ENCODE data around the gene KIAA0930. TPM values are rescaled to one million over a fixed set of nuclear protein-coding genes. Genes with fewer than 3 reads are reported as not detected.
"Not testable (repeated sequence)": the region's sequence is repeated elsewhere in the genome, so short reads cannot be mapped to it uniquely, and the experiment has no call there.

The KIAA0930 gene
- total RNA-seq, 1 donor from 2014 or later, result 93.1 TPM

DNA sequence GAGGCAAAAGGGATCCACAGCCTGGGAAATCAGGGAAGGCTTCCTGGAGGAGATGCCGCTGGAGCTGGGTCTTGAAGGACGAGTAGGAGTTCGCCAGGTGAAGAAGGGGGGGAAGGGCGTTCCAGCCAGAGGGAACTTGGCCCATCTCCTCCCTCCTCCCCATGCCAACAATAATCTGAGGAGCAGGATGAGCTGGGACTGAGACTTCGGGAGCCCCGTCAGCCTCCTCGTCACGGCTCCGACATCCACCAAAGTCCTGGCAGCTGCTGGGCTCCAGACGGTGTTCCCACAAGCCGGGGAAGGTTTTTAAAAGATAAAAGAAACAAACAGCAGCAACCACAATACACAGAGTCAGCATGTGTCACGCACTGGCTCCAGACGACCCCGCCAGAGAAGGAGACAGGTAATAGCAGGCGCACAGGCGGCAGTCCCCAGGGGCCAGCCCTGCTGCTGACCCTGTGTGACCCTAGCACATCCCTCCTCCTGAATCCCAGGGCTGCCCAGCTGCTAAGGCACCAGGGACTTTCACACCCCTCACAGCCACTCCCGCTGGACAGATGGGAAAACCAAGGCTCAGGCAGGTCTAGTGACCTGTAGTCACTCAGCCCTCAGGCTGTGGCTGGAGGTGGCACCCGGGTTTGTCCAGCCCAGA lies 39.7 kb downstream of the KIAA0930 start:
- no peak for DNase-seq (ENCODE audit: low spot score)

DNA sequence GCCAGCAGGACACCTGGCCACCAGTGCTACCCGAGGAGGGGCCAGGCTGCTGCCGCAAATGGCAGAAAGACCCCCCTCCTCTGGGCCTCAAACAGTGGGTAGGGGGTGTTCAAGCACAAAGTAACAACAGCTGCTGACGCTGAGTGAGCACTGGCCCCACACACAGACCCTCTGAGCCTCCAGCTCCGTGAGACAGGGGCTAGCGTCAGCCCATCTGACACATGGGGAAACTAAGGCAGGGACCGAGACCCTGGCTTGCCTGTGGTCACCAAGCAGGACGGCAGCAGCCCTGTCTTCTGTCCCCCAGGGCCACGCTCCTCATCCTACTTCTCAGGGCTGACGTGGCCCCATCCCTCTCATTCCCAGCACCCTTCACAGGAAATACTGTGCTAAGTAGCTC lies 40.5 kb downstream of the KIAA0930 start:
- DNase-seq (ENCODE audit: low spot score), result no peak

DNA sequence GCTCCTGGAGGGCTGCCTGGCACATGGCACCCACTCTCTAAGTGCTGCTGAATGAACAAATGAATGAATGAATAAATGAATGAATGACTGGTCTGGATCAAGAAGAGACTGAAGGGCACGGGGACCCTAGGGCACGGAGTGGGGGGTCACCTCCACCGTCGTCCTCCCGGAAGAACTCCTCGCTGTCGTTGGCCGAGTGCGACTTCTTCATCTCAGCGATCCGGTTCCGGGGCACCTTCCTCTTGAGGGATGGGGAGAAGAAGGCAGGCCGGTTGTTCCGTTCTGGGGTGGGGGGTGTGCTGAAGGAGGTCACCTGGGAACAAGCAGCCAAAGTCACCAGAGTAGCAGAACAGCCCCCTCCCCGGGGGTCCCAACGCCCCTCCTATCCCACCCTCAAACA lies 41.0 kb downstream of the KIAA0930 start:
- DNase-seq (ENCODE audit: low spot score), result no peak

DNA sequence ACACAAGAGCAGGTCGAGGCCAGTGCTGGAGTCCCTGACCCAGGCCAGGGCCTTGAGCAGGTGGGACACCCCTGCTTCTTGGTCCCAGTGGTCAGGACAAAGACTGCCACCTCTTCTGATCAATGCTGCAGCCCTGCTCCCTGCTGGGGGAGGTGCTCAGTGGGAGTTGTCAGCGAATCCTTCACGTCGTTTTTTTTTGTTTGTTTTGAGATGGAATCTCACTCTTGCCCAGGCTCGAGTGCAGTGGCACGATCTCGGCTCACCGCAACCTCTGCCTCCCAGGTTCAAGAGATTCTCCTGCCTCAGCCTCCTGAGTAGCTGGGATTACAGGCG lies 42.3 kb downstream of the KIAA0930 start:
- no peak for DNase-seq (ENCODE audit: low spot score)

DNA sequence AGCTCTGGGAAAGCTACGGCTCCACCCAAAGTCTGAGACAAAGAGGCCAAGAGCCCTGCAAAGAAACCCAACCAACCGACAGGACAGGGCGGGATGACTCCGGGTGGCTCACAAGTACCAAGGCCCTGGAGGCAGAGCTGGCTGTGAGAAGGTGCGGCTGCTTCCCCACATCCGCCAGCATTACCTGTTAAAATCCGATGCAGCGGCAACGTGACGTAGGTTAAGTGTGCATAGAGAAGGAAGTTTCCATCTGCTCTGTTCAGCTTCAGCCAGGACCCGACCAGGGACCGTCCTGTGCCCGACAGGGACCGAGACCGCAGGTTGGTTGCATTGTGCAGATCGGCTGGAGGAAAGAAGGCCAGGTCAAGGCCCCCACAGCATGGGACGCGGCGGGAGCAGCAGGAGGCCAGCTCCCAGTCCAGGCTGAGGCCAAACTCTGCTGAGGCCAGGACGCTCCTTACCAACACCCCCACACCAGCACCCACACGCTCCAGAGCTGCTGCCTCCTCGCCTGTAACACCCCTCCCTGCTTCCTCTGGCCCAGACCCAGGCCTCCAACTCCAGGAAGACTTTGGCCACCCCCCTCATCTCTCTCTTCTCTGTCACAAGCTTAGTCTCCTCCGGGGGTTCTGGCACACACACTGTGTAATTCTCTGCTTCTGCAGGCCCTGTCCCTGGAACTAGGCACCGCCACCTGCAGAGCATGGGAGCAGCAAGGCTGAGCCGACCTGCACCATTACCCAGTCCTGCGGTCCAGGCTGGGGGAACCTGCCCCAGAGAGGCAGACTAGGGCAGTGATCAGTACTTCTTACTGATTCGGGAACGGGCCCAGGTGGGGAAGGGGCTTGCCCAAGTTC lies 42.9 kb downstream of the KIAA0930 start:
- no peak for DNase-seq (ENCODE audit: low spot score)

DNA sequence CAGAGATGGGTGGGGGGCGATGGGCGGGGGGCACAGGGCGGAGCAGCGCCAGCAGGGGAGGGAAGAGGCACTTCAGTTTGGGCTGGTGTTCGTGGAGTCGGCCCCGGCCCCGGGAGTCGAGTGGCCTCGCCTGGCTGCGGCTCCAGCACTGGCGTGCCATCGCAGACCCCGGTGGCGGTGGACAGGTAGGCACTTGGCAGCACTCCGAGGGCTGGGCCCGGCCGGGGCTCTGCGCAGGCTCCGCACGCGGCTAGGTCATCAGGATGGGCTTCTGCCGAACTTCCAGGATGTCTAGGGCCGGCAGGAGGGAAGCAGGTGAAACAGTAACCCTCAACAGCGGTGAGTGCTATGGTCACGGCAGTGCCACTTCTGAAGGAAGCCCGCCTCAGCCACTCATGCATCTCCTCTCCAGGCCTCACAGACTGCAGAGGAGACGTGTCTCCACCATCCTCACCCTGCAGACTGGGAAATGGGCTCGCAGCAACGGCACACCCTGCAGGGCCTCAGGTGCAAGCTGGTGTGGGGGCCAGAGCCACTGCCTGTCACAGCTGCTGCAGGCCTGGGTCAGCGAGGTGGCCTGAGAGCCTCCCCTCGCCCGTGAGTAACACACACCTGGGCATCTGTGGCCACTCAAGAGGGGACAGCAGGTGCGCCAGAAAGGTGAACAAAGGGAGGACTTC lies 43.6 kb downstream of the KIAA0930 start:
- DNase-seq (ENCODE audit: low spot score), result no peak

DNA sequence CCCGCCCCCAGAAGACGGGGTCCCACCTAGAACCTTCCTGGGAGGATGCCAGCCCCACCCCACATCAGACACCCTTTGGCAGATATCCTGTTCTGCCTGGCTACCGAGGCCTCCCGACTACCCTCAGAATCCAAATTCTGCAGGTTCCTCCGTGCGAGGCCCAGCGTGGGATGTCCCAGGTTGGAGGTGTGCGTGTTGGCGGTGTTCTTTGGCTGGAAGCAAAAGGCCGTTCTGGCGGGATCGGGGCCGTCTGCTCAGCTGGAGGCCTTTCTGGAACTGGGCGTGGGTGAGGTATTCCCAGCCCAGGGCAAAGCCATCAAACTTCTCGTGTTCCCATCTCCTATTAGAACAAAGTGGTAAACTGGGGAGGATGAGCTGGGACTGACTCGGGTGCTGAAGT lies 44.4 kb downstream of the KIAA0930 start:
- no peak for DNase-seq (ENCODE audit: low spot score)

DNA sequence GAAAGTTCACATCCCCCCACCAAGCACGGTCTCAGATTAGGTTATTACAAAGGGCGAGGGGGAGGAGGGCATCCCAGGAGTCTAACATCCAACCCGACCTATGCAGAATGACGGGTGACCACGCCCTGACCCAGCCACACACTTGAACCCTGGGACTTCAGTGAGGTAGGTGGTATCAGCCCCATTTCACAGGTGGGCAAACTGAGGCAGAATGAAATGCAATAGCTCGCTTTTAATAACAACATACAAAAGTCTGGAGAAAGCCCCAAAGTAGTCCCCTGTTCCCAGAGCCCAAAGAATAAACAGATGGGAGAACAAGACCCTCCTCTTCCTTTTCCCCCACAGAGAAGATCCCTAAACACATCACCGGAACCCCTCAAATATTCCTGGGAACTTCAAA lies 45.1 kb downstream of the KIAA0930 start:
- no peak for DNase-seq (ENCODE audit: low spot score)

DNA sequence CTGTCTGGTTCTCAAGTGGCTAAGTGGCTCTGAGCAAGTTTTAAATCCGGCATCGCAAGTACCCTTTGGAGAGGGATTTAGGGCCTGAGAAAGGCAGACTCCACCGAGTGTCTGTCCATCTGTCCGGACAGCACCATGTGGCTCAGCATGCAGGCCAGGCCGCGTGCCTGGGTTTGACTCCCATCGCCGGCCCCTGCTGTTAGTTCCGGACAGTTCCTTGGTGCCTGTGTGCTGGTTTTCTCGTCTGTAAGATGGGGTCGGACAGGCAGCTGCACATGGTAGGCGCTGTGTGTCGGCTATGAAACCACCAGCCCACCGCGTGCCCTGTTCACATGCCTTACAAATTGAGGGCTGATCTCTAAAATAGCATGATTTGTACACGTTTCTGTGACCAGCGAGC lies 46.0 kb downstream of the KIAA0930 start:
- DNase-seq (ENCODE audit: low spot score), result no peak

DNA sequence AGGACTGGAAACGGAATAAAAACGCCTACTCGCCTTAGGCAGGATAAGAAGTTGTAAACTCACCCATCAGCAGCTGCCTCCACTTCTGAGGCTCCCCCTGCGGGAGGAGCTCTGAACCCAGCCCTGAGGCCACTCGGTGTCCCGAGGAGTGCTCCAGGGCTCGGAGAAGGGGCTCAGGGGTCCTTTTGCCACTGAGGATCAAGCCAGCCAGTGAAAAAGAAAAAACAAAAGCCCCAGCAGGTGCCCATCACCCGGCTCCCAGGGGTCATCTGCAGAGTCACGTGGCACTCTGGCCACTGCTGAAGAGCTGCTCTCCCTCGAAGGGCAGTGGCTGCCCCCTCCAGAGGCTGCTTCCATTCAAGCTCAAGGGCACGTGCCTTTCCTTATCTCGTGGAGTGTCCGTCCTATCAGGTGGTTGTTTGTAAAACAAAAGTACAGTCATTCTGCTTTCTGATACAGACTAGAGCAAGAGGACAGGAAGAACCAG lies 48.0 kb downstream of the KIAA0930 start:
- DNase-seq (ENCODE audit: low spot score), result no peak

DNA sequence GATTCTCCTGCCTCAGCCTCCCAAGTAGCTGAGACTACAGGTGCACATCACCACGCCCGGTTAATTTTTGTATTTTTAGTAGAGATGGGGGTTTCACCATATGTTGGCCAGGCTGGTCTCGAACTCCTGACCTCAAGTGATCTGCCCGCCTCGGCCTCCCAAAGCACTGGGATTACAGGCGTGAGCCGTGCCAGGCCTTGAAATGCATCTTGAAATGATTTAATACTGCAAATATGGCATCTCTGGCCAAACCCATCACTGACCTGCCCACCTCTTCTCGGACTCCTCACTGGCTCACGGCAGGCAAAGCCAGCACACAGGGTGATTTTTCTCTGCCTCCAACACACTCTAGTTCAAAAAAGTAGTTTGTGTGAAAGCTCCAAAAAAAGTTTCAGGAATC lies 48.9 kb downstream of the KIAA0930 start:
- DNase-seq (ENCODE audit: low spot score), result not testable (repeated sequence)

DNA sequence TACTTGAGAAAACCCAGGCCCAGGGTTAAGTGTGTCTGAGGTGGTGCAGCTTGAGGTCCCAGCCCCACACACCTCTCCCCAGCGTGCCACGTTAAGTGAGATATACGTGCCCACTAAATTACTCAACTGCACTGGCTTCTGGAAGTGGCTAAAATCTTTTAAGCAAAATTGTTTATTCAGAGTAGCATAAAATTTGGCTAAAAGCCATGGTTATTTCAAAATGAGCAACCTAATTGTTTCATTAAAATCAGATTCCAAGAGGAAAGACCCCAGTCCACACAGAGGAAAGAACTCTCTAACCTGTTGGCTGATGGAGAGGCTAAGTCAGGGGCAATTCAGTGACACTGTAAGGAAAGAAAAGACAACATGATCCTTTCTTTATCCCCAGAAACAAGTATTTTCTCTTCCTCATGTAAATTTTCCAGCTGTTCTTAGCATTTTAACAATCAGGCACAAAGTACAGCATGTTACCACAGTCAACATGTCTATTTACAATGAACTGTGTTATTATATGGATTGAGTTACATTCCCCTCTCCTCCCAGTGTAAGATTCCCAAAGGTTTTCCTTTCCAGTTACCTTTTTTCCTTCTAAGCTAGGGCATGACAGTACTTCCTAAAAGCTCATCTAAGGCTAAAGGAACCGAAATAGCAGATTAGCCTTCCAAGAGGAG lies 50.4 kb downstream of the KIAA0930 start:
- no peak for DNase-seq (ENCODE audit: low spot score)

DNA sequence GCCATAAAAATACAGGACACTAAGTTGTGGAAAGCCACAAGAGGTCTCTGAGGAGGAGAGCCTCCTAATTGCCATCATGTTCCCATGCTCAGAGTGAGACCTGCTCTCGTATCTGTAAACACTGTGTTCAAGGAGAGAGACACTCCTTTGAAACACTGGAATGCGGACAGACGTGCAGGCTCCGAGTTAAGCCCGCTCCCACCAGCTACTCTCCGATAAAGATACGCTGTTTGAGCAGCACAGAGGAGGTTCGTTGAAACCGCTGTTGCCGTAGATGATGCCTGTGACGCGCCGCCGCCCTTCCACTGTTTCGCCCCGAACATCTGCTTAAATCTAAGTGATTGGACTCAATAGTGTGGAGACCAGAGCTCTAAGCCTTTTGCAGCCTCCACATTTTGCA lies 51.9 kb downstream of the KIAA0930 start:
- DNase-seq (ENCODE audit: low spot score), result no peak

DNA sequence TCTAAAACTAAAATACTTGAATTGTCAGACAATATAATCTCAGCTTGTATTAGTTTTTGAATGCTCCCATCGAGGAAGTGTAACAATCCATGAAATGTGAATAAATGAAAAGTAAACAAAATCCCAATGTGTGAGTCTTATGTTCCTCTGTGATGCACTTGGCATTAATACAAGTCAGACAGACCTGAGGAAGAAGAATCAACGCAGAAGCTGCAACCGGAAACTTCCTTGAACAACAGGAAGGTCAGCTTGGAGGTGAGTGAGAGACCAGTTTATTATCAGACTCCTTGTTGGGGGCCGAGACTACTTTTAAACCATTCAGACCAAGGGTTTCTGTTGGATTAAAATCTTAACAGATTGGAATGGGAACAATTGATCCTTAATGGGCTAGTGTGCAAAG lies 52.8 kb downstream of the KIAA0930 start:
- no peak for DNase-seq (ENCODE audit: low spot score)

DNA sequence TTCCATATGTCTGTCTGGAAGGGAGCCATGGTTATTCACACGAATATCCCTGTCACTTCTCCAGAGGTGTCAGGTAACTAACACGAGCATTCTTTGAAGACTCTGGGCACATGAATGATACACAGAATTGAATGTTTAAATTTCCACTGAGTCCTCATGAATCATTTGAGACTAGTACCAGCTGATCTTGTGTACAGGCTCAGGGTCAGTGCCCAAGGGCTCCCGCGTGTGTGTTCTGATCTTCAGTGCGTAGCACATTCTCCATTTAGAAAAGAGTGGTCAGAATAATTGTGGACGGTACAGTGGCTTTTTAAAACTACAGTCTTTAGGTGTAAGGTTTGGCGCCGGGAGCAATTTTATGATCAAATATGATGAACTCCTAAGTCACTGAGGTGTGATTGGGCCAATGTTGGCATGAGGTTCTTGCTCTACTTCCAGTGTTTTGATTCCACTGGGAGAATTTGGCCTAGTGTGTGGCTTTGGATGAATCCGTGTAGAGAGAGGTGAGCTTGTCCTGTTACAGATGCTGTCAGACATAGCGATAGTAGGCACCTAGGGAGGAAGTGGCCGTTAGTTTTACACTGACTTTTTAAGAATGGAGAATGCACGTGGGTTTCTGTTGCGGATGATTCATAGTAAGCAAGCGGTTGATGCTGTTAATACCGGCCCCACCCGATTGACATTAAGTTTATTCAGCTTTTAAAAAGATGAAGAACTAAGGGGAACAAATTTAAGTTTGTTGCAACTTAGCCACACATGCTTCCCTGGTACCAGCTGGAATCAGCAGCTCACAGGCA lies 54.8 kb downstream of the KIAA0930 start:
- DNase-seq (ENCODE audit: low spot score), result no peak

DNA sequence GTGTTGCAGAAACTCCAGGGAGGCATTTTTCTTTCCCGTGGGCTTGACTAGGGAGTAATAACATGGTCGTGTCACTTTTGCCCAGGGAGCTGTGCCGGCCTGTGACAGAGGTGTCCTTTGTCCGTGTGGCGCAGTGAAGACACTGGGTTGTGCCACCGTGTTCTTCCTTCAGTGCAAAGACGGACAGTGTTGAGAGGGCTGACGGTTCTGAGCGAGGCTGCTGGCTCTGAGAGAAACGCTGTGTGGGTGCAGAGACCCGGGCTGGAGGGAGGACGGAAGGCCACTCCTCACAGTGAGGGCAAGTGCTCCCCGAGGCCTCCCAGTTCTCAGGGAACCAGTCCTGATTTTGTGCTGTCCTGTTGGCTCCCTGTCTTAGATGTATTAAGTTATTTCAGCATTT lies 56.7 kb downstream of the KIAA0930 start:
- no peak for DNase-seq (ENCODE audit: low spot score)

DNA sequence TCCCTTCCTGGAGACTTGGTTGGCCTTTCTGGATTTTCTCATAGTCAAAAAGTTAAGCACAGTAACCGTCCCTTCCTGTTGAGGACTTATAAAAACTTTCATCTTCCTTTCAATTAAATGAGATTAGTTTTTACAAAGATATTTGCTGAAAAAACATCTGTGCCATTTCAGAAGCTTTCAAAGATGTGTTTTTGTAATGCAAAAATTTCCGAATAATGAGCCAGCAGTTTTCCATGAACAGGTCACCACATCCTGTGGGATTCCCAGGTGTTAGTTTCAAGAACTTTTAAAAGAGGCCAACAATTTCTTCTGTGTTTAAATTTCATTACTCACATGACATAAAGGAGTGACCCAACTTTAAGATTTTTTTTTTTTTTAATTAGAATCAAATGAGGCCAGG lies 58.9 kb downstream of the KIAA0930 start:
- DNase-seq (ENCODE audit: low spot score), result no peak

DNA sequence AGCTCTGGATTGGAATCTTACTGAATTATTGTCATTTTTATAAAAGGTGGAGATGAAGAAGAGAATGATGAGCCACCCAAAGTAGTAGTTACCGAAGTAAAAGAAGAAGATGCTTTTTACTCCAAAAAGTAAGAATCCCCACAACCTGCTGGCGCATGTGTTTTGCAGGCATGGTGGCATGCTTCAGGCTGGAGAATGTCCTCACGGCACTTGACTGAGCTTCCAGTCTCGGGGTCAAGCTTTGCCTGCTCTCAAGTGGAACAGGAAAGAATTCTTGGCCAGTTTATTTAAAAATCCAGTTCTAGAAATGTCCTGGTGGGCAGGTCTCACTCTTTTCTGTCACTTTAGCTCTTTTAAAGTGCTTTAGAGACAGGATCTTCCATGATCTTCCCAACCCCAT lies 59.5 kb downstream of the KIAA0930 start:
- no peak for DNase-seq (ENCODE audit: low spot score)

DNA sequence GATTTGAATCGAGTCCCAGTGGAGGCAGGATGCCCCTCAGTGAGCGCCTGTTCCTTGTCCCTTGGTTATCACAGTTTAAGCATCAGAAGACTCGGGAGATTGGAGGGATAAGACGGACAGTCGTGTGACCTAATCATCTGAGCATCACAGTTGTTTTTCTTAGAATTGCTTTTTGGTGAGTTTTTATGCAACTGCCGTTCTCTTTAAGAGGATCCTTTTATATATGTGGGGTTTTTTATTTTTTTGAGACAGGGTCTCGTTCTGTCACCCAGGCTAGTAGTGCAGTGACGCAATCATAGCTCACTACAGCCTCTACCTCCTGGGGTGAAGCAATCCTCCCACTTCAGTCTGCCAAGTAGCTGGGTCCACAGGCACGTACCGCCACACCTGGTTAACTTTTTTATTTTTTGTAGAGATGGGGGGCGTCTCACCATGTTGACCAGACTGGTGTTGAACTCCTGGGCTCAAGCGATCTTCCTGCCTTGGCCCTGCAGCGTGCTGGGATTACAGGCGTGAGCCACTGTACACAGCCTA lies 60.5 kb downstream of the KIAA0930 start:
- no peak for DNase-seq (ENCODE audit: low spot score)

DNA sequence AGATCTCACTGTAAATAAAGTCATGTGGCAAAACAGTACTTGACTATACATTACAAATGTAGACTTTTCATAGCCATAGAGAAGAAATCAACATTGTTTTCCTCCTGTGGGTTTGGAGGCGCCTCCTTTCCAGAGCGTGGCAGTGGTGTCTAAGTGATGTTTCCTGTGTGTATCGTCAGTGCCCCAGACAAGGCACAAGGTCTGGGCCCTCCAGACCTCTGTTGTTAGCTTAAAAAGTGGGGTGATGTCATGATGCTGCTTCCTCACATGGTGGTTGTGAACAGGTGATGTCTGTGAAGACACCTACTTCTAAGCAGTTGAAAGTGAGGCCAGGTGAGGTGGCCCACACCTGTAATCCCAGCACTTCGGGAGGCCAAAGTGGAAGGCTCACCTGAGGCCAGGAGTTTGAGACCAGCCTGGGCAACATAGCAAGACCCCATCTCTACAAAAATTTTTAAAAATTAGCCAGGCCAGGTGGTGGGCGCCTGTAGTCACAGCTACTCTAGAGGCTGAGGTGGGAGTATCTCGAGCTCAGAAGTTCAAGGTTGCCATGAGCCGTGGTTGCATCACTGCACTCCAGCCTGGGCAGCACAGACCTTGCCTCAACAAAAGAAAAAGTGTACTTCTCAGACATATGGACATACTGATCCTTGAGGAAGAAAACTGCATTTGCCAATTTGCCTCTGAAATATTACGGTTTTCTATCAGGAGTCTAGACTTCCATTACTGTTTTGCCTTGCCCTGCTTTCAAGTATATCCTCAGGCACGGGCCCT lies 61.2 kb downstream of the KIAA0930 start:
- DNase-seq (ENCODE audit: low spot score), result no peak
